ENCODE results near the gene KIFC3.
A peak's percentile ranks its signal among the peaks of the same experiment; 100 is the strongest.
"Not testable (repeated sequence)": the region's sequence is repeated elsewhere in the genome, so short reads cannot be mapped to it uniquely, and the experiment has no call there.

Gene KIFC3

DNA sequence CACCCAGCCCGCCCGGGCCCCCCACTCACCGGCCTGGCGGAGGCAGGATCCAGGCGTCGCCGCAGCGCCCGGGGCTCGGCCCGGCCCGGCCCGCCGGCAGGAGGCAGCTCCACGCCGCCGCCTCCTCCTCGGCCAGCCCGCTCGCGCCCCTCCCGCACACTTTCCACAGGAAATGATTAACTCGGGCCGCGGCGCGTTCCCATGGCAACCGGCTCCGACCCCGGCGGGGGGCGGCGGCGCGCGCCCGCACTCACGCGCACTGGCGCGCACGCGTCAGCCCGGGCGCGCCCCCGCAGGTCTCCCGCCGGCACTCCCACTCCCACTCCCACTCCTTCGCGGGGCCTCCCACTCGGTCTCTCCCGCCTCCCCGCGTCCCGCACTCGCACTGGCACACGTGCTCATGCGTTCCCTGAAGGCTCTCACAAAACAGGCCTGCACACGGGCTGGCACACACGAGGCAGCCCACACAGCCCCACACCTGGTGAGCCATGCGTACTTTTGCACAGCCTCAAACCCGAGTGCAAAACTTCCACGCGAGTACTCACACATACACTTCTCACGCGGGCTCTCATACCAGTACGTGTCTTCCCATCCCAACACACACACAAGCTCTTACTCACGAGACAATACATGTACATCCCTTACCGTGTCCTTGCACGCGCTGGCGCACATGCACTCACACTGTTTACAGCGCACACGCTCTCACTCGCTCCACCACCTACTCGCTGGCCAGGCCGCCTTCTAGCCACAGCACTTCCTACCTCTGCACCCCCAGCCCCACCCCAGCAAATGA lies at the start of gene KIFC3:
Gene KIFC3 (minus strand): TSS at position 151 of the 793 bp plus-strand sequence. CDS start 4,248 bp downstream, outside the sequence.
- DNase-seq, result peak; percentile 81

DNA sequence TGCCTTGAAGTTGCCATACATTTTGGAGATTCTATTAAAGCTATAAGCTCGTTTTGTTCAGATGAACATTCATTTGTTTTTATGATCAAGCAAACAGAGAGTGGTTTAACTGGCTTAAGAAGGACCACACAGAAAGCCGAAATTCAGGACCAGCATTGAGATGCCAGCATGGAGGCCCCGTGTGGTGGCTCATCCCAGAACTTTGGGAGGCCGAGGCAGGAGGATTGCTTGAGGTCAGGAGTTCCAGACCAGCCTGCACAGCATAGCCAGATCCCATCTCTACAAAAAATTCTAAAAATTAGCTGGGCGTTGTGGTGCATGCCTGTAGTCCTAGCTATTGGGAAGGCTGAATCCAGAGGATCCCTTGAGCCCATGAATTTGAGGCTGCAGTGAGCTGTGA lies 45.9 kb upstream of the KIFC3 start:
- no peak for DNase-seq

DNA sequence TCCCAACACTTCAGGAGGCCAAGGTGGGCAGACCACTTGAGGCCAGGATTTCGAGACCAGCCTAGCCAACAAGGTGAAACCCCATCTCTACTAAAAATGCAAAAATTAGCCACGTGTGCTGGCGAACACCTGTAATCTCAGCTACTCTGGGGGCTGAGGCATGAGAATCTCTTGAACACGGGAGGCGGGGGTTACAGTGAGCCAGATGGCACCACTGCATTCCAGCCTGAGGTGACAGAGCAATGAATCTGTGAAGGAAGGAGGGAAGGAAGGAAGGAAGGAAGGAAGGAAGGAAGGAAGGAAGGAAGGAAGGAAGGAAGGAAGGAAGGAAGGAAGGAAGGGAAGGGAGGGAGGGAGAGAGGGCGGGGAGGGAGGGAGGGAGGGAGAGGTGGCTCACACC lies 44.6 kb upstream of the KIFC3 start:
- DNase-seq, result not testable (repeated sequence)

DNA sequence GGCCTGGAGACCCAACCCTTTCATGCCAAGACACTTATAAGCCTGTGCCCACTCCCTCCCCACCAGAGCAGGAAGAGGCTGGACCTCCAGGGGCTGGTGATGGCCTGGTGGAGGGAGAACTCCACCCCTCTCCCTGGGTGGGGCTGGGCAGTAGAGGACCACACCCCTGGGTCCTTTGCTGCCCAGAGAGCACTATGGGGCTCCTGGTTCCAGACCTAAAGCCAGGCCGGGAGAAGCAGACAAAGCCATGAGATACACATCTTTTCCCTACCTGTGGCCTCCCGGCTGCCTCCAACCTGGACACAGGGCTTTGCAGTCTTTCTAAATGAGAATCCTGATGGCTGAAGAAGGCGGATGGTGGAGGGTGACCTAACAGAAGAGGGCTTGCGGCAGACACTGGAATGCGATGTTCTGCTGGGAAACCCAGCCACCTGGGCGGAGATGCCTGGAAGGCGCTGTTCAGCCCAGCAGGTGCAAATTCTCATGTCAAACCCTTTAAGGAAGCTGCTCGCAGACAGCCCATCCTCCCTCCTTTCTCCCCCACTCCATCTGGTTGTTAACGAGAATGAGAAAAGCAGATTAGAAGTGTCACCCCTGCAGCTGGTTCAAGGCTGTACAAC lies 43.9 kb upstream of the KIFC3 start:
- no peak for DNase-seq

DNA sequence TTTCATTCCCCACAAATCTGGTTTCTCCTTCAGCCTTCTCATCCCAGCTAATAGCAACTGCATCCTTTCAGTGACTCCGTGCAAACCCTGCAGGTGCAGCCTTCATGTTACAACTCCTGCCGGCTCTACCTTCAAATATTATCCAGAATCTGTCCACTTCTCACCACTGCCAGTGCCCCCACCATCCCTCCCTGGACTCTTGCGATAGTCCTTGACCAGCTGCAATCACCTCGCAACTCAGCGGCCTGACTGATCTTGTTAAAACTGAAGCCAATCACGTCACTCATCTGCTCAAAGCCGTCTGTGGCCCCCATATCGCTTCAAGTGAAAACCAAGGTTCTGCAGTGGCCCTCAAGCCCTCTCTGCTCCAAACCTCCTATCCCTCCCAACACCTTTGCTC lies 42.8 kb upstream of the KIFC3 start:
- DNase-seq, result no peak

DNA sequence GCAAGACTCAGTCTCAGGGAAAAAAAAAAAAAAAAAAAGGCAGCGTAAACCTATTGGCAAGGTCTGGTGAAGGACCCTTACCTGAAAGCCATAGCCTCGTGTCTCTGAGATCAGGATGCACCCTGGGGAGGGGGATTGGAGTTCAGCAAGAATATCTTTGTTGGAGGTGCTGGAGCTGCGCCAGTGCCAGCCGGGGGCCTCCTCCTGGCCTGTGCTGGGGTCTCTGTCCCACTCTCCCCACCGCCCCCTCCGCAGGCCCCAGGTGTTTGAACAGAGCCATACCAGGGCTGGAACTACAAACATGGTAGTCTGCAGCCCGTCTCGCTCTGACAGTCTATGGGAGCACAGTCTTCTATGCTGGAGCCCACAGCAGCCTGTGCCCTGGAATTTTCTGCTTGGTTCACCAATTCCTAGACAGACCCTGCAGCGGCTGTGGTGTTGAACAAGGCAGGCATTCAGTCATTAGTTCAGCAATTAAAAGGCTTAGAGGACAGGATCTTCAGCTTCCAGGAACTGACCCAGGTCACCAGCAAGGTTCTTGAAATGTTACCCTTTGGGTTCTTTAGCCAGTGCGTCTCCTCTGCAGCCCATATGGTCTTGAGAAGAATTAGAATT lies 42.2 kb upstream of the KIFC3 start:
- no peak for DNase-seq

GRCh38 chr16:57843400-57843799 lies 41.1 kb upstream of the KIFC3 start:
- DNase-seq, result no peak

DNA sequence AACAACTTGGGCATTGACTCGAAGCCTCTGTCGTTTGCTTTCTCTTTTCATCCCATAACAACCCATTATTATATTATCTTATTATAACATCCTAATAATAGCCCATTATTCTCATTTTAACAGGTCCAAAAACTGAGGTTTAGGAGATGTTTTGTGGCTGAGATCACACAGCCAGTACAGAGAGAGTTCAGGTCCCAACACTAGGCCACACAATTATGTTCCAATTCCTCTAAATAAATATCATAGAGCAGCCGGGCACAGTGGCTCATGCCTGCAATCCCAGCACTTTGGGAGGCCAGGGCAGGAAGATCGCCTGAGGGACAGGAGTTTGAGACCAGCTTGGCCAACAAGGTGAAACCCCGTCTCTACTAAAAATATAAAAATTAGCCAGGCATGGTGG lies 40.3 kb upstream of the KIFC3 start:
- DNase-seq, result no peak

DNA sequence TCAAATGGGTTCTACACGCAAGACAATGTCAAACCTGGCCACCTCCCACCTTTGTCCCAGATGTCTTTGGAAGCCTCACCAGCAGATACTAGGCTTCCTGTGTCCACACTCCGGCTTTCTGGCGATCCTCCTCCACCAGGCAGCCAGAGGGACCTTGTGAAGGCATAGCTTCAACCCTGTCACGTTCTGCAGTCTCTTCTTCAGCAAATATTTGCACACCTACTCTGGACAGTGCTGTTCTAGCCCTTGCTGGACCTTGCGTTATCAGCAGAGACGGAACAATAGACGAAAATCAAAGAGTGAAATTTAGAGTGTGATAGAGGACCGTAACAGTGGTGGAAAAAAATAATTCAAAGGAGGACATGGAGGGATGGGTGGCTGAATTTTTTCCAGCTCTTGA lies 38.5 kb upstream of the KIFC3 start:
- DNase-seq, result no peak

DNA sequence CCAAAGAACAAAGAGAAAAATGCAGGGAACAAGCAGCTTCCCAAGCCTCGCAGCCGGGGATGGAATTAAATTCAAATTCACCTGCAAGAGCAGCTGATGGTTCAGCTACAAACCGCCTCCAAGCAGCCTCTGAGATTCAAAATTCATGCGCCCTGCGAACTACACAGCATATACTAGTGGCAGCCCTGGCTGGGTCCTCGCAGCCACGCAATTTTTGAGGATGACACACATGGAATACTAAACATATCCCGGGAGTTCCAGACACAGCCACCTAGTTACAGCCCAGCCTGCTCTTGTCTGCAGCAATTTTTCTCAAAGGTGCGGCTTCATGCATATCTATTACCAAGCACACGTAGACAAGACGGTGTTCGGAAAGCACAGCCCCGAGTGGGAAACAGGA lies 35.9 kb upstream of the KIFC3 start:
- DNase-seq, result no peak

DNA sequence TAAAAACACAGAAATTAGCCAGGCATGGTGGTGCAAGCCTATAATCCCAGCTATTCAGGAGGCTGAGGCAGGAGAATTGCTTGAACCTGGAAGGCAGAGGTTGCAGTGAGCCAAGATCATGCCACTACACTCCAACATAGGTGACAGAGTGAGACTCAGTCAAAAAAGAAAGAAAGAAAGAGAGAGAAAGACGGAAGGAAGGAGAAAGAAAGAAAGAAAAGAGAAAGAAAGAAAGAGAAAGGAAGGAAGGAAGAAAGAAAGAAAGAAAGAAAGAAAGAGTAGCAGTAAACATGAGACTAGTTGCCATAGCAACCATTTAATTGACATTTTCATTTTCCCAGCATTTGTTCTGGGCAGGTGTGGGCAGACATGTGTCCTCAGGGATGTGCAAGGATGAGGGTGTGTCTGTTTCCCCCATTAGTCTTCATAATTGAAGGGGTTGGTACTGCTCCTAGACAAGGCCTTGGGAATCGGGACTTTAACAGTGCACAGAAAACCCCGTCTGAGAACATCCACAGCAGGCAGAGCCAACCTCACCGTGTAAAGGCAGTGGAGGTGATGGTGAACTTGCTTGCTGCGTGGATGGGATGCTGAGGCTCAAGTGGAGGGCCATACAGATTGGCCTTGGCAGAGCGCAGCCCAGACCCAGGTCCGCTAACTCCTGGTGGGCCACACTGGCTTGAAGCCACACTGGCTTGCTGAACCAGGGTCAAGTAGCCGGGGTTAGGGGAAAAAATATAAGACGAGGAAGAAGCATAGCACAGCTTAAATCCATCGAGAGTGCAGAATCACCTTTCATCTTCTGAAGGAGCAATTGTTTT lies 35.2 kb upstream of the KIFC3 start:
- DNase-seq, result no peak

GRCh38 chr16:57835439-57835838 lies 33.1 kb upstream of the KIFC3 start:
- not testable (repeated sequence) for DNase-seq

- no peak for DNase-seq
Observed at GRCh38 chr16:57834936-57835335, 32.6 kb upstream of the KIFC3 start.

GRCh38 chr16:57830890-57831484 lies 28.7 kb upstream of the KIFC3 start:
- no peak for DNase-seq

DNA sequence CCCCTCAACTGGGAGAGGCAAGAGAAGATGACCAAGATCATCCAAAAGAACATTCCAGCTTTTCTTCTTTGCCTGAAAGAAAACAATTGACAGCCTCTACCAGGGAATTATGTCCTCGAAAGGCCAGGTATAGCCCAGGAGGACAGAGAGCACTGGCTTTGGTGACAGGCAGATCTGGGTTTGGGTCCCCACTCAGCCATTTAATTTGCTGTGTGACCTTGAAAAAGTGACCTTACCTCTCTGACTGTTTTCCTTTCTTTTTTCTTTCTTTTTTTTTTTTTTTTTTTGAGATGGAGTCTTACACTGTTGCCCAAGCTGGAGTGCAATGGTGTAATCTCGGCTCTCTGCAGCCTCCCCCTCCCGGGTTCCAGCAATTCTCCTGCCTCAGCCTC lies 27.7 kb upstream of the KIFC3 start:
- no peak for DNase-seq

- no peak for DNase-seq
Observed at GRCh38 chr16:57828272-57829161, 26.2 kb upstream of the KIFC3 start.

- no peak for DNase-seq
Observed at GRCh38 chr16:57826706-57827625, 24.7 kb upstream of the KIFC3 start.

GRCh38 chr16:57826052-57826451 lies 23.8 kb upstream of the KIFC3 start:
- no peak for DNase-seq

GRCh38 chr16:57825298-57826044 lies 23.2 kb upstream of the KIFC3 start:
- DNase-seq, result no peak

GRCh38 chr16:57824888-57825287 lies 22.6 kb upstream of the KIFC3 start:
- DNase-seq, result no peak

All from CD4-positive, alpha-beta T cell treated with Interleukin-6 for 4 hours (primary cell).